HepG2 (cell line): Measurements from ENCODE around the gene NT5DC2. TPM values are rescaled to one million over a fixed set of nuclear protein-coding genes. Genes with fewer than 3 reads are reported as not detected.

Experiments used
- ATAC-seq: fragments of 200-7000 bp; cut with Tn5 transposase; 3 replicates; pipeline ENCODE4 v1.9.1; 2020; ENCODE audit warnings: mild to moderate bottlenecking, moderate library complexity
- BruUV-seq: library from RNA; stranded (reverse); fragments of 400-500 nt; replicated peaks from 2 replicates; lab custom pipeline; 2021; lab: Mats Ljungman, UMichigan
- CTCF ChIA-PET: fragments of 300-600 bp; formaldehyde crosslinking; extraction: SDS; loops from one replicate; lab custom pipeline; 2021; ENCODE audit warnings: low total read pairs, inconsistent platforms, low intra/inter-chr PET ratio; lab: Yijun Ruan, JAX
- POLR2A ChIA-PET: fragments of 350-600 bp; sonication (Branson Sonifier 250); formaldehyde crosslinking; loops from one replicate; lab custom pipeline; 2020; ENCODE audit warnings: antibody characterized with exemption, inconsistent platforms; lab: Yijun Ruan, JAX
- DNase-seq: peaks from one replicate; pipeline ENCODE4 v3.0.0-alpha.2; 2015; ENCODE audit warnings: low spot score
- FAIRE-seq: peaks from 3 replicates; lab custom pipeline; 2011; peaks lifted over from hg19 to GRCh38; lab: Jason Lieb, UNC
- H2AFZ ChIP-seq: one replicate; pipeline ENCODE4 v1.6.1; 2011; ENCODE audit warnings: low read length, inconsistent platforms
- H3K27ac ChIP-seq: fragments of 300-600 bp; 3 replicates; pipeline ENCODE4 v1.8.0; 2011; ENCODE audit warnings: mixed run types, mild to moderate bottlenecking, mixed read lengths, low read length, inconsistent platforms; ENCODE audit not compliant: insufficient read depth; ENCODE audit errors: extremely low read length
- H3K27me3 ChIP-seq, 2 experiments: fragments of 200-600 bp in 1 of 2; 2 replicates in 1 of 2; 3 replicates in 1 of 2; pipeline versions ENCODE4 v1.6.0 to v1.8.0; 2011; ENCODE audit warnings: low read length in 2 of 2, mild to moderate bottlenecking in 2 of 2, moderate library complexity in 2 of 2, inconsistent platforms in 1 of 2; ENCODE audit not compliant: insufficient read depth in 2 of 2, control insufficient read depth in 1 of 2
- H3K36me3 ChIP-seq, 2 experiments: fragments of 200-600 bp in 1 of 2; replicated peaks in 1 of 2; 2 replicates in 1 of 2; 3 replicates in 1 of 2; pipeline versions ENCODE4 v1.5.1 to v1.8.0; 2011; ENCODE audit warnings: low read length in 2 of 2, inconsistent platforms in 1 of 2; ENCODE audit not compliant: insufficient read depth in 2 of 2, control insufficient read depth in 1 of 2
- H3K4me1 ChIP-seq: 2 replicates; pipeline ENCODE4 v1.5.1; 2012; ENCODE audit warnings: low read length, inconsistent platforms; ENCODE audit not compliant: insufficient read depth
- H3K4me2 ChIP-seq: 2 replicates; pipeline ENCODE4 v1.6.0; 2011; ENCODE audit warnings: low read depth, low read length, inconsistent platforms
- H3K4me3 ChIP-seq, 3 experiments: fragments of 200-600 bp in 1 of 3; sonication (generic), shearing (Covaris generic) in 1 of 3; replicated peaks in 1 of 3; 2 replicates each; pipeline ENCODE4 v1.5.1; 2011 to 2016; ENCODE audit warnings: low read length in 3 of 3, inconsistent platforms in 2 of 3, low read depth in 2 of 3, mild to moderate bottlenecking in 2 of 3, control low read depth in 1 of 3, mixed read lengths in 1 of 3; ENCODE audit not compliant: insufficient read depth in 1 of 3
- H3K79me2 ChIP-seq: one replicate; pipeline ENCODE4 v1.6.1; 2011; ENCODE audit warnings: low read length, inconsistent platforms; ENCODE audit not compliant: insufficient read depth
- H3K9ac ChIP-seq: 2 replicates; pipeline ENCODE4 v1.6.0; 2011; ENCODE audit warnings: mild to moderate bottlenecking, low read depth, low read length, inconsistent platforms; ENCODE audit not compliant: insufficient read depth
- H3K9me3 ChIP-seq: 2 replicates; pipeline ENCODE4 v1.5.1; 2012; ENCODE audit warnings: mild to moderate bottlenecking, low read length
- H4K20me1 ChIP-seq: 2 replicates; pipeline ENCODE4 v1.6.0; 2011; ENCODE audit warnings: inconsistent platforms, mild to moderate bottlenecking, low read length, moderate library complexity; ENCODE audit not compliant: insufficient read depth
- ASH2L ChIP-seq: fragments of 300-600, 200-600 bp; sonication (generic); IDR thresholded peaks from 2 replicates; pipeline ENCODE4 v1.7.0; 2017; ENCODE audit warnings: low read depth, mild to moderate bottlenecking, moderate library complexity, mixed read lengths, low read length; ENCODE audit not compliant: insufficient read length
- BORCS8-MEF2B ChIP-seq: sonication (generic); formaldehyde crosslinking; IDR thresholded peaks from 2 replicates; pipeline ENCODE4 v1.8.0; 2022; ENCODE audit warnings: mild to moderate bottlenecking, missing genetic modification reagents
- CTCF ChIP-seq: sonication (generic); formaldehyde crosslinking; IDR thresholded peaks from 2 replicates; pipeline ENCODE4 v1.5.0; 2020; ENCODE audit warnings: mild to moderate bottlenecking, missing genetic modification reagents, moderate library complexity
- ZNF83 ChIP-seq: sonication (generic); formaldehyde crosslinking; IDR thresholded peaks from 2 replicates; pipeline ENCODE4 v1.4.0; 2020; ENCODE audit warnings: missing genetic modification reagents, mild to moderate bottlenecking, borderline replicate concordance
- WGBS: methylation state at CpG from one replicate; pipeline ENCODE4 v1.1.6; 2017; ENCODE audit warnings: low lambda C conversion rate; 5-methylcytosine and 5-hydroxymethylcytosine counted together
- in situ Hi-C: cut with HindIII; loops from 2 replicates; pipeline ENCODE4 v1.10.0; 2017; ENCODE audit warnings: low pct_unique_long_range_greater_than_20kb; ENCODE audit not compliant: extremely low pct_ligation_motif_present
- intact Hi-C: fragments of 100-400 bp; cut with micrococcal nuclease; formaldehyde crosslinking; loops from one replicate; pipeline ENCODE4 v1.10.0; 2022; ENCODE audit not compliant: unreplicated experiment
- polyA plus RNA-seq, 8 experiments: library from polyadenylated mRNA; depleted of rRNA in 3 of 8; stranded (reverse) in 7 of 8; unstranded in 1 of 8; fragments of >200 nt; fragmentation: Illumina TruSeq in 4 of 8; extraction: Trizol in 4 of 8; gene quantifications; 2 replicates each; pipeline versions ENCODE4 v1.2.1 to v1.2.3, GENCODE V29; 2011 to 2016; ENCODE audit warnings: low read depth in 4 of 8, missing spikeins in 1 of 8, mixed read lengths in 1 of 8; ENCODE audit not compliant: insufficient read depth in 1 of 8
- total RNA-seq, 5 experiments: library from RNA; depleted of rRNA; stranded (reverse); fragments of >200 nt; fragmentation: Illumina TruSeq; extraction: Trizol; gene quantifications; 2 replicates each; pipeline ENCODE4 v1.2.3, GENCODE V29; 2016; ENCODE audit warnings: low read depth in 1 of 5

NT5DC2 gene
- total and polyA plus RNA-seq, 2 of the 13 experiments (the other 11 are each of a cell fraction or from before 2014, with no cell fraction given): 131 to 240 TPM

GRCh38 chr3:52494886-52495495, 38.7 kb downstream of the NT5DC2 start, which contains the start of gene STAB1 (continued):
- TF ChIP-seq ASH2L (no peak), ZNF83 (CRISPR knock-in tag) (no peak)
- TF ChIP-seq, all 625 proteins: peak for 0

- H4K20me1 ChIP-seq: no peaks in the 10 kb centered on the region; the same call in 1 of the 2 replicates
- H3K36me3 ChIP-seq: peaks cover 11 to 20% of the 10 kb centered on the region in 2 experiments
- no peaks in the 10 kb centered on the region for H3K9me3 ChIP-seq
- no TSS peak for BruUV-seq
- no peak overlapping the region for H3K4me2 ChIP-seq
- no peak for TF ChIP-seq BORCS8-MEF2B (CRISPR knock-in tag)
- 0 out of 2 replicates have a peak, but pooled peaks have one; percentile 6 for TF ChIP-seq CTCF
- WGBS: 82% methylated on average over 6 of the region's 7 CpGs
- in situ Hi-C loops: no loop called here
- no peak for DNase-seq
- ChIA-PET POLR2A (no interaction called here), CTCF (no interaction called here)
- H3K4me3 ChIP-seq: no peak overlapping the region
- no peak for FAIRE-seq
- H3K27me3 ChIP-seq: peaks cover 7 to 19% of the 10 kb centered on the region in 2 experiments; a peak in 3 of 5 replicates
- H2AFZ ChIP-seq: no peak overlapping the region
- H3K9ac ChIP-seq: no peak overlapping the region
- no peak overlapping the region for H3K27ac ChIP-seq
- peak; percentile 1; the same call in 2 of the 3 replicates for ATAC-seq
- H3K4me1 ChIP-seq: peaks cover 23% of the 10 kb centered on the region
- intact Hi-C loops: no loop called here
- no peaks in the 10 kb centered on the region for H3K79me2 ChIP-seq
Measured at GRCh38 chr3:52494445-52494844, 39.2 kb downstream of the NT5DC2 start.
